Adrenal gland (tissue), 12 donors: Measurements from ENCODE around the gene SMAD7. TPM values are rescaled to one million over a fixed set of nuclear protein-coding genes. Genes with fewer than 3 reads are reported as not detected.

Experiments
- DNase-seq, 7 donors: peaks; one replicate each; pipeline ENCODE4 v3.0.0-alpha.2; 2019 to 2020
- H3K27ac ChIP-seq, 5 donors: fragments of 200-600 bp; sonication (generic) in 4 of 5; 1 replicate in 3 of 5; 2 replicates in 2 of 5; pipeline versions ENCODE4 v1.5.1 to v1.8.0; 2016 to 2020; ENCODE audit warnings: mild to moderate bottlenecking in 1 of 5
- H3K27me3 ChIP-seq: fragments of 200-600 bp; 2 replicates; pipeline ENCODE4 v1.8.0; 2021
- H3K36me3 ChIP-seq, 2 donors: fragments of 200-600 bp; replicated peaks in 1 of 2; 1 replicate in 1 of 2; 2 replicates in 1 of 2; pipeline versions ENCODE4 v1.5.1 to v1.8.0; 2018 to 2022
- H3K4me1 ChIP-seq, 2 donors: fragments of 200-600 bp; replicated peaks in 1 of 2; 1 replicate in 1 of 2; 2 replicates in 1 of 2; pipeline versions ENCODE4 v1.5.1 to v1.8.0; 2018 to 2021
- H3K4me3 ChIP-seq, 4 donors: fragments of 200-600 bp; sonication (generic) in 3 of 4; one replicate each; pipeline ENCODE4 v1.5.1; 2016 to 2018
- H3K9me3 ChIP-seq, 3 donors: fragments of 200-600 bp; sonication (generic) in 1 of 3; replicated peaks in 1 of 3; 1 replicate in 2 of 3; 2 replicates in 1 of 3; pipeline versions ENCODE4 v1.5.1 to v1.8.0; 2016 to 2021
- POLR2A ChIP-seq, 2 donors: fragments of 450-650 bp; IDR thresholded peaks; one replicate each; pipeline ENCODE4 v1.6.1; 2017; ENCODE audit warnings: antibody characterized with exemption in 2 of 2, mild to moderate bottlenecking in 2 of 2, moderate library complexity in 1 of 2
- WGBS, 4 donors: extraction: QIAGEN DNeasy Blood & Tissue Kit in 2 of 4; methylation state at CpG; one replicate each; pipeline versions ENCODE4 v1.1.5 to v1.1.7; 2013 to 2017; 5-methylcytosine and 5-hydroxymethylcytosine counted together
- intact Hi-C, 2 donors: fragments of 100-400 bp; cut with DNase I; formaldehyde crosslinking; loops; one replicate each; pipeline versions ENCODE4 v1.14.1 to v1.15.0; 2022 to 2023
- polyA plus RNA-seq, 3 donors: library from polyadenylated mRNA; stranded (reverse); fragments of 200-250 nt in 2 of 3; fragments of 350-450 nt in 1 of 3; fragmentation: Illumina TruSeq in 1 of 3; extraction: RNeasy Lipid Tissue Mini Kit (QIAGEN cat#74804) in 1 of 3; gene quantifications; one replicate each; pipeline ENCODE4 v1.2.3, GENCODE V29; 2013 to 2014
- total RNA-seq, 9 donors: library from RNA; depleted of rRNA in 4 of 9; stranded (reverse); fragments of >200 nt in 4 of 9; fragments of 120-200 nt in 1 of 9; fragmentation: NEBNext Ultra II Directional in 1 of 9; extraction: Animal tissue kit (Norgen Biotek cat#: 25700) in 1 of 9; gene quantifications; one replicate each; pipeline versions ENCODE4 v1.1.0 to v1.2.4, GENCODE V29; 2013 to 2023
- TF ChIP-seq, protein P1 (sequence below), 6 experiments: fragments of 450-650 bp in 4 of 6; fragments of 200-600 bp in 2 of 6; sonication (generic) in 1 of 6; IDR thresholded peaks; 1 replicate in 5 of 6; 2 replicates in 1 of 6; pipeline versions ENCODE4 v1.5.1 to v1.8.0; 2016 to 2021; ENCODE audit warnings: antibody characterized with exemption in 6 of 6, mild to moderate bottlenecking in 2 of 6, moderate library complexity in 1 of 6
- donor health status: healthy with polysubstance abuse.
- donor health status: Bipolar disorder and iron deficiency.
- donor health status: DM: yes; HTN: yes; CAD: no.
- donor health status: DM: no; HTN: no; CAD: no.
- donor health status: DM: no; HTN: no; CAD: no.
- donor health status: DM: yes; HTN: yes; CAD: no.

Gene SMAD7
- total and polyA plus RNA-seq, 12 donors, result 6.1 to 68.3 (median 16.8) TPM

DNA sequence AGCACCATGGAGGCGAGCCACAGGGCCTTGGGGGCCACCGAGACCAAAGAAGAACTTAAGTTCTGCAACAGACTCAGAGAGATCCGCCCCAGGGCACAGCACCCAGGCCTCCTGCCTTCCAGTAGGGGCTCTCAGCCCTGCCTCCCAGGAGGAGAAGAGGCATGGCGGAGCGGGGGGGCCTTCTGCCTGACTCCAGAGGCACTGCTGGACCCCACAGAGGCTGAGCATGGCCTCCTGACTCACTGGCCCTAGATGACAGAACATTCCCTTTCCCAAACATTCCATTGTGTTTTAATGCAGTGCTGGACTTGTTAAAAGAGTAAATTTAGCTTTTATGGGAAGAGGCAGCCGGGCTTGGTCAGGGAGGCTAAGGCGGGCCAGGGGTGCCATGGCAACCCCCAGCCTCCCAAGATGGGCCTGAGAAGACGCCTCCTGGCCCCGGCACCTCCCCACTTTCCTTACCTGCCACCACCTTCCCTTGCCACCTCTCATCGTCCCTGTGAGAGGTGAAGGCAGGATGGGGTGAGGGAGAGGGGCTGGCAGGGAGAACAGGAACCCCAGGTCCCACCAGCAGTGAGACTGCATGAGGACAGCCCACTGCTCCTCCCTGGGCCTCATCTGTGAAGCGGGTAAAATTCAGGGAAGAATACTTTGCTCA lies 65.4 kb downstream of the SMAD7 start:
- H3K27me3 ChIP-seq, result no peaks in the 10 kb centered on the region
- TF ChIP-seq, protein P1, sequence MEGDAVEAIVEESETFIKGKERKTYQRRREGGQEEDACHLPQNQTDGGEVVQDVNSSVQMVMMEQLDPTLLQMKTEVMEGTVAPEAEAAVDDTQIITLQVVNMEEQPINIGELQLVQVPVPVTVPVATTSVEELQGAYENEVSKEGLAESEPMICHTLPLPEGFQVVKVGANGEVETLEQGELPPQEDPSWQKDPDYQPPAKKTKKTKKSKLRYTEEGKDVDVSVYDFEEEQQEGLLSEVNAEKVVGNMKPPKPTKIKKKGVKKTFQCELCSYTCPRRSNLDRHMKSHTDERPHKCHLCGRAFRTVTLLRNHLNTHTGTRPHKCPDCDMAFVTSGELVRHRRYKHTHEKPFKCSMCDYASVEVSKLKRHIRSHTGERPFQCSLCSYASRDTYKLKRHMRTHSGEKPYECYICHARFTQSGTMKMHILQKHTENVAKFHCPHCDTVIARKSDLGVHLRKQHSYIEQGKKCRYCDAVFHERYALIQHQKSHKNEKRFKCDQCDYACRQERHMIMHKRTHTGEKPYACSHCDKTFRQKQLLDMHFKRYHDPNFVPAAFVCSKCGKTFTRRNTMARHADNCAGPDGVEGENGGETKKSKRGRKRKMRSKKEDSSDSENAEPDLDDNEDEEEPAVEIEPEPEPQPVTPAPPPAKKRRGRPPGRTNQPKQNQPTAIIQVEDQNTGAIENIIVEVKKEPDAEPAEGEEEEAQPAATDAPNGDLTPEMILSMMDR (IDR thresholded peaks at IDR 0.05), result no peak
- TF ChIP-seq POLR2A (IDR thresholded peaks at IDR 0.05), result no peak
- intact Hi-C loops, result no loop called here
- H3K27ac ChIP-seq, result no peak overlapping the region
- peaks cover 6 to 7% of the 10 kb centered on the region in 2 donors for H3K4me1 ChIP-seq
- no peak for DNase-seq
- no peak overlapping the region for H3K4me3 ChIP-seq
- H3K9me3 ChIP-seq, result no peaks in the 10 kb centered on the region
- 83 to 95% (median 91%) methylated on average over 9 to 11 of the region's 11 CpGs for WGBS, 4 donors
- H3K36me3 ChIP-seq, result no peaks in the 10 kb centered on the region

DNA sequence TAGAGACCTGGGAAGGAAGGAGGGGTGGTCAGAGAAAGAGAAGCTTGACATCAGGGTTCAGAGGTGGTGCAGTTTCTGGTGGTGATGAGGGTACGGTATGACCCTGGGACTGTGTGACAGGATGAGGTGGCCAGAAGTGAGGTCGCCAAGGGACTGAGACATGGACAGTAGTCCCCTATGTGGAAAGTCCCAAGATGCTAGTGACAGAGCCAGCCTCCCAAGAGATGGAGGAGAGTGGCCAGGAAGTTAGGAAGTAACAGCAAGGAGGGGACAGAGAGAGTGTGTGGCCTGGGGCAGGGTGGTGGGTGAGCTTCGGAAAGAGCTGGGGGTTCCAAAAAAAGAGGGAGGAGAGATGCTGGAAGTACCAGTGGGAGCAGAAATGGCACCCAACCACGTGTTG lies 66.0 kb downstream of the SMAD7 start:
- Histone ChIP-seq H3K27ac (no peak overlapping the region), H3K9me3 (no peaks in the 10 kb centered on the region), H3K4me3 (no peak overlapping the region), H3K4me1 (peaks cover 6 to 7% of the 10 kb centered on the region in 2 donors), H3K27me3 (no peaks in the 10 kb centered on the region), H3K36me3 (no peaks in the 10 kb centered on the region)
- WGBS, 4 donors, result 80 to 87% (median 83%) methylated on average over 4 of the region's 4 CpGs
- intact Hi-C loops, result no loop called here
- no peak for TF ChIP-seq POLR2A (IDR thresholded peaks at IDR 0.05)
- TF ChIP-seq, protein P1 (IDR thresholded peaks at IDR 0.05), result no peak
- DNase-seq, result peak in 1 of 7 donors; percentile 6

GRCh38 chr18:48884306-48884705 lies 66.5 kb downstream of the SMAD7 start:
- intact Hi-C loops, result no loop called here
- Histone ChIP-seq H3K27ac (no peak overlapping the region), H3K9me3 (no peaks in the 10 kb centered on the region), H3K27me3 (no peaks in the 10 kb centered on the region), H3K4me3 (no peak overlapping the region), H3K4me1 (peaks cover 4 to 5% of the 10 kb centered on the region in 2 donors), H3K36me3 (no peaks in the 10 kb centered on the region)
- peak in 2 of 7 donors; percentile 2 to 20 for DNase-seq
- no peak for TF ChIP-seq POLR2A (IDR thresholded peaks at IDR 0.05)
- TF ChIP-seq, protein P1 (IDR thresholded peaks at IDR 0.05), result no peak
- 87 to 94% (median 93%) methylated on average over 4 of the region's 4 CpGs for WGBS, 4 donors

- DNase-seq, result no peak
- Histone ChIP-seq H3K4me3 (no peak overlapping the region), H3K36me3 (no peaks in the 10 kb centered on the region), H3K9me3 (no peaks in the 10 kb centered on the region), H3K4me1 (peaks cover 0 to 7% of the 10 kb centered on the region in 2 donors), H3K27ac (no peak overlapping the region), H3K27me3 (no peaks in the 10 kb centered on the region)
- 89 to 98% (median 94%) methylated on average over 4 of the region's 4 CpGs for WGBS, 4 donors
- intact Hi-C loops, result no loop called here
- TF ChIP-seq POLR2A (IDR thresholded peaks at IDR 0.05), result no peak
- TF ChIP-seq, protein P1 (IDR thresholded peaks at IDR 0.05), result no peak
Measured at GRCh38 chr18:48882379-48882778, 68.4 kb downstream of the SMAD7 start.
